HG02763 (cell line): ENCODE data around the gene LRRC7.
"Not testable (repeated sequence)": the region's sequence is repeated elsewhere in the genome, so short reads cannot be mapped to it uniquely, and the experiment has no call there.

ENCODE experiments used
- ATAC-seq: cut with Tn5 transposase; IDR thresholded peaks from one replicate; pipeline ENCODE4 v1.9.1; 2021; ENCODE audit warnings: mild to moderate bottlenecking, moderate library complexity; ENCODE audit not compliant: unreplicated experiment

Gene LRRC7

DNA sequence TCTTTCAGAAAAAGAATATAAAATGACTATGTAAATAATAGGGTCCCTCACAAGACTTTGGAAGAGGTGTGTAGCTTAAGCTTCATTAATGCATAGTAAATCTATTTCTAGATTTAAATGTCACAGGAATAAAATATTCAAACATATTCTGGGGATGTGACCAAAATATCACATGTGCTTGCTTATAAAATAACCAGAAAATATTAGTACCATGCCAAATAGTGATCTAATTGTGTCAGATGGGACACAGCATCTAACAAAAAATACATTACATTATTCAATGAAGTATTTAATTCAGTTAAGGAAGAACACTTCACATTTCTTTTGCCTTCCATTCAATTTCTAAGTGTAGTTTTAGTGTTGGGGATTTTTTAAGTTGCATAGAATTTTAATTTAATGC lies 458.1 kb downstream of the LRRC7 start:
- no peak for ATAC-seq

DNA sequence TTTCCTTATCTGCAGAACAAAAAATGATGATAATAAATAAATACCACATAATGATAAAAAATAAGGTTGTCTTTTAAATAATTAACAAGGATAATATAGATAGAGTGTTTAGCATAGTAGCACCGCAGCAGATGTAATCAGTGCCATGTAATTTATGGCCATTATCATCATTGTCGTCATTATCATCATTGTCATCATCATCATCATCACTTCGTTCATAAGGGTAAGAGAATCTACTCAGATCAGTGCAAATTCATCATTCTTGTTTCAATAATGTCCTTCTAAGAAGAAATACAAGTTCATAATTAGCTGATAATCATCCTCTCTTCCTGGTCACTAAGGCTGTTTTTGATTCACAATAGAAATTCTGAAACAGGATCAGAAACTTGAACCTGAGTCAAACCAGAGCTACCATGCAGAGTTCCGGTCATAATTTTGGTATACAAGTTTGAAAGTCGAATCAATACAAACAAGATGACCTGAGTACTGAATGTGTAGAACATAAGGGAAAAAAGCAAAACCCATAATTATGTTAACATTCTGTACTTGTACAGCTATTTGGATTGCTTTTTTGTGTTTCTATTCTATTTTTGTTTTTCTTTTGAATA lies 465.6 kb downstream of the LRRC7 start:
- no peak for ATAC-seq

- no peak for ATAC-seq
Observed at GRCh38 chr1:70033936-70034335, 466.2 kb downstream of the LRRC7 start.

GRCh38 chr1:70034403-70034802 lies 466.7 kb downstream of the LRRC7 start:
- no peak for ATAC-seq

DNA sequence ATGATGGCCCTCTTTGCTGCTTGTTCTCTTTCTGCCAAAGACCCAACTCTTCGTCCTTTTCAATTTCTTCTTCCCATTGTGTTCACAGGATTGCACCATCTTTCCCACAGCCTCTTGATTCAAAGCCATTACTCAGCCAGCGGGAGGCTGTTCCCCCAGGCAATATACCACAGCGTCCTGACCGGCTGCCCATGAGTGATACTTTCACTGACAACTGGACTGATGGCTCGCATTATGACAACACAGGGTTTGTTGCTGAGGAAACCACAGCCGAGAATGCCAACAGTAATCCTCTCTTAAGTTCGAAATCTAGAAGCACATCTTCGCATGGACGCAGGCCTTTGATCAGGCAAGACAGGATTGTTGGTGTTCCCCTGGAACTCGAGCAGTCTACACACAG lies 470.3 kb downstream of the LRRC7 start:
- ATAC-seq, result no peak

DNA sequence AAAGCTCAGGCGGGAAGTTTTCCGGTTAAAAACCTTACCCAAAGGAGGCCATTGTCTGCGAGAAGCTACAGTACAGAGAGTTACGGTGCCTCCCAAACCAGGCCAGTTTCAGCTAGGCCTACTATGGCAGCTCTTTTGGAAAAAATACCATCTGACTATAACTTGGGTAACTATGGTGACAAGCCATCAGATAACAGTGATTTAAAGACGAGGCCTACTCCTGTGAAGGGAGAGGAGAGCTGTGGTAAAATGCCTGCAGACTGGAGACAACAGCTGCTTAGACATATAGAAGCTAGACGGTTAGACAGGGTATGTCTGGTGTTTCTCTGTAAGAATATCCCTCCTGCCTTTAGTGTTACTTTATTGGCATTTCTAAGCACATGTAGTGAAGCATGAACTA lies 471.8 kb downstream of the LRRC7 start:
- ATAC-seq, result no peak

DNA sequence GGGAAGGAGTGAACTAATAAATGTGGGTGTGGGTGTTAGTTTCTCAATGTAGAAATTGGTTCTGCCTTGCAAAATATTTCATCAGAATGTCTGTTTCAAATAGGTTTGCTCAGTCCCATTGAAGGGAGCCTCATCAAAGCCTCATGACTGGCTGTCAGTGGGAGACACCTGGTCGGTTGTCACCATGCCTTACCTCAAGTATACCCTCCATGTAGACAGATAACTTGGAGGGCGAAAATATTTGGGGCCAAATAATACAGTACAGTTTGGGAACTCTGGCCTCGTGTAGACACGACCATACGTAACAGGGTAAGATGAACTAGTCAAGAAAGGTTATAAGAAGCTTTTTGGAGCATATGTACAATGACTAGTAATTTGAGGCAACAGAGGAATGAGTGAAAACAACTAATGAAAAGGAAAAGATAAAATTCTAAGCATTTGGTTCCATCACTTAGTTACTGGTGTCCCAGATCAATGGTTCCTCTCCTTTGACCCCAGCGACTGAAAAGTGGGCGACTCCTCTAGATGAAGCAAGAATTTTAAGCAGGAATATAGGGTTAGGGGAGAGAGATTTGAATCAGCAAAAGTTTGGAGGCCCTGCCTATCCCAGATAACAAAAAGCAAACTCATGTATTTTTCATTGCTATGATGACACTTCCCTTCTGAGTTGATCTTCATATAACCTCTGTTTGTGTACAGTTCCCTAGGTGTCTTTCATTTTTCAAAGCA lies 473.8 kb downstream of the LRRC7 start:
- no peak for ATAC-seq

- ATAC-seq, result no peak
Observed at GRCh38 chr1:70042090-70042731, 474.5 kb downstream of the LRRC7 start.

DNA sequence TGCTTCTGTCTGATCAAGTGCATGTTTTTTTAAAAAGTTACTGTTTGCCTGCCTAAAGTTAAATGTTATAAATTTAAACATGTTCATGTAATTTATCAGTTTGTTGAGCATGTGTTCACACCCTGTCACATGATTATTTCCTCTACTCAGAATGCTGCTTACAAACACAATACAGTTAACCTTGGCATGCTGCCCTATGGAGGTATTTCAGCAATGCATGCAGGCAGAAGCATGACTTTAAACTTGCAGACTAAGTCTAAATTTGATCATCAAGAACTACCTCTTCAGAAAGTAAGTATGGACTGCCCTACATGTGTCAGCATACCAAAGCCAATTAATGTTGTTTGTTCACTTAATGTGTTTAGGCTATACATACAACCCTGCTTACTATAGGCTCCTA lies 476.1 kb downstream of the LRRC7 start:
- no peak for ATAC-seq

GRCh38 chr1:70044832-70045231 lies 477.1 kb downstream of the LRRC7 start:
- no peak for ATAC-seq

DNA sequence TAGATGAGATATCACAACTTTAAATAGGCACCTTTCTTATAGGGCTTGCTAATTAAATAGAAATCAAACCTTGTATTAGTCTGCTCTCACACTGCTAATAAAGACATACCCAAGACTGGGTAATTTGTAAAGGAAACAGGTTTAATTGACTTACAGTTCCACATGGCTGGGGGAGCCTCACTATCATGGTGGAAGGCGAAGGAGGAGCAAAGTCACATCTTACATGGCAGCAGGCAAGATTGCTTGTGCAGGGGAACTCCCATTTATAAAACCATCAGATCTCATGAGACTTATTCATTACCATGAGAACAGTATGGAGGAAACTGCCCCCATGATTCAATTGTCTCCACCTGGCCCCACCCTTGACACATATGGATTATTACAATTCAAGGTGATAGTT lies 477.9 kb downstream of the LRRC7 start:
- not testable (repeated sequence) for ATAC-seq

- no peak for ATAC-seq
Observed at GRCh38 chr1:70048336-70049094, 480.8 kb downstream of the LRRC7 start.

DNA sequence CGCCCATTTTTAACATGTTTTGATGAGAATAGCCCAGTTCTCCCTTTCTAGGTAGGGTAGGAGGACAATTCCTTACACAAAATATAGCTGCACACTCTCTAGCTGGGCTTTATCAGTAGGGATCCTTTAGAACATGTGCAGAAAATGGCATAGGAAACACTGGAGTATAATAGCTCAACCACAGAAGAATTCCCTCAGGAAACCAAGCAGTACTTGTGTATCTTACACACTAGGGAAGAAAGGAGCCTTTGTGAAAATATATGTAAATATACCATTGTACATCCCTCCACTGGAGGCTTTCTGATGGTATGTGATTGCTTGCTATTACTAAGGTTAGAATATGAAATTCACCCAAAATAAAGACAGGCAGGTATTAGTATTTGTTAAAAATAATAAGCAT lies 484.2 kb downstream of the LRRC7 start:
- ATAC-seq, result no peak

GRCh38 chr1:70057500-70057899 lies 489.8 kb downstream of the LRRC7 start:
- ATAC-seq, result no peak

- no peak for ATAC-seq
Observed at GRCh38 chr1:70061231-70061630, 493.5 kb downstream of the LRRC7 start.

- no peak for ATAC-seq
Observed at GRCh38 chr1:70063861-70064260, 496.1 kb downstream of the LRRC7 start.

- ATAC-seq, result no peak
Observed at GRCh38 chr1:70066711-70067110, 499.0 kb downstream of the LRRC7 start.

- ATAC-seq, result no peak
Observed at GRCh38 chr1:70071601-70072000, 503.9 kb downstream of the LRRC7 start.

DNA sequence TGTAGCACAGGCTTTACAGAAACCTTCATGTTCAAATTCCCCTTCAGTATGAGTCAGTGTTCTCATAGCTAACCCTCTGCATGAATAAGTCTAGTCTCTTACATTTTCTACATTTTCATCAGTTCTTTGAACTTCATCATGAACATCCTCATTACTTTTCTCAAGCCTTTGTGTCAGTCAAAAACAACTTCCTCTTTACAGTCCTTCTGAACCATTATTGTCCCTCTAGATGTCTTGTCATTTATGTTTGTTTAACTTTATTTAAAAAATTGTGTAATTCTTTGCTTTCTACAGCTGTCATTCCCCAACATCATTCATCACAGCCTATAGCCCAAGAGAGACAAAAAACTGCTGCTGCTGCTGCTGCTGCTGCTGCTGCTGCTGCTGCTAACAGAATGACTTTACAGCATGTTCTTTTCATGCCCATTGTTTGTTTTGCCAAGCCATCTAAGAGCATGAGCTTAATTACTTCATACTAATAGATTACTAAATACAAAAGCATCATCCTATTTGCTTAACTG lies 504.6 kb downstream of the LRRC7 start:
- ATAC-seq, result no peak

DNA sequence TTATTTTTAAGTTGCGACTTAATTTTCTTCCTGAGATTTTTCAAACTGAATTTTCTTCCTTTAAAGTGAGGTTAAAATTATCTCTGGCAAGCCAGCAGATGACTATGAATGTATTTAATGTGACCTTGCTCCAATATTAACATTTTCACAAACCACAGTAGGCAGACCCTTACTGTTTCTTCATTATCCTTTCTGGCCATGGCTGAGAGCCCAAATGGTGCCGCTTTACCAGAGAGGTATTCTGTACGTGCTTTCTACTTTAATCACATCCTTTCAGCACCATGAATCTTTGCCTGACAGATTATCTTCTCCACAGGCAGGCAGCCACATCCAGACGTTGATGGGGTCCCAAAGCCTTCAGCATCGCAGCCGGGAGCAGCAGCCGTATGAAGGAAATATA lies 508.0 kb downstream of the LRRC7 start:
- no peak for ATAC-seq

DNA sequence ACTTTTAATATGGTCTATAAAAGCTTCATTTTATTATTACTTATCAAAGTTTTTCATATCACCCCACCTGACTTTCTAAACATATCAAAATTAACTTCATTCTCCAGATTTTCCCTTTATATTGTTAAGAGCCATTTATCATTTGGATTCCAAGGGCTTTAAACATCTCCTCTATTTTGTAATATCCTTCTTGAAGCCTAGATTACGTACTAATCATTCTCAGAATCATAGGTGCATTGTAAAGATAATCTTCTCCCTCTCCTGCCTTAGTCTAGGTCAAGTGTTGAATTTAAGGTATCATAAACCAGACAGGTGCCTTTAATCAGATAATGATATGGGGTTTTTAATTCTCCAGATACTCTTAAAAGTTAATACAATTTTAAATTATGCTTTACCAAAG lies 509.3 kb downstream of the LRRC7 start:
- ATAC-seq, result no peak
